Stimulated activated CD4-positive, alpha-beta T cell treated with anti-CD3 and anti-CD28 coated beads, Interleukin-4, amount 100 ng/mL, for 24 hours (primary cell): ENCODE data around the gene ACKR3.

Source experiments
- DNase-seq: peaks from one replicate; pipeline ENCODE4 v3.0.0-alpha.2; 2020

Gene ACKR3

GRCh38 chr2:236569573-236569973, at the start of gene ACKR3:
Gene ACKR3 (plus strand): TSS chr2:236569825. CDS start chr2:236580466, 10,641 bp downstream.
- DNase-seq: peak; percentile 62

- DNase-seq: no peak
These were observed 48.1 kb upstream of the ACKR3 start for GRCh38 chr2:236521556-236521955.

GRCh38 chr2:236523249-236523648, 46.4 kb upstream of the ACKR3 start:
- no peak for DNase-seq

- DNase-seq: no peak
These were observed 44.1 kb upstream of the ACKR3 start for GRCh38 chr2:236525411-236525997.

GRCh38 chr2:236526455-236527158, 43.0 kb upstream of the ACKR3 start:
- DNase-seq: no peak

- DNase-seq: no peak
These were observed 42.4 kb upstream of the ACKR3 start for GRCh38 chr2:236527159-236527630.

- DNase-seq: no peak
These were observed 40.0 kb upstream of the ACKR3 start for GRCh38 chr2:236529606-236530005.

- DNase-seq: no peak
These were observed 39.1 kb upstream of the ACKR3 start for GRCh38 chr2:236530512-236530911.

- DNase-seq: no peak
These were observed 38.4 kb upstream of the ACKR3 start for GRCh38 chr2:236531195-236531594.

GRCh38 chr2:236531996-236532395, 37.6 kb upstream of the ACKR3 start:
- no peak for DNase-seq

- no peak for DNase-seq
These were observed 36.3 kb upstream of the ACKR3 start for GRCh38 chr2:236533343-236533742.

GRCh38 chr2:236535024-236535423, 34.6 kb upstream of the ACKR3 start:
- no peak for DNase-seq

GRCh38 chr2:236536727-236537398, 32.8 kb upstream of the ACKR3 start:
- DNase-seq: peak; percentile 38

- no peak for DNase-seq
These were observed 31.4 kb upstream of the ACKR3 start for GRCh38 chr2:236538242-236538641.

- no peak for DNase-seq
These were observed 28.5 kb upstream of the ACKR3 start for GRCh38 chr2:236541008-236541562.

- DNase-seq: no peak
These were observed 25.3 kb upstream of the ACKR3 start for GRCh38 chr2:236544362-236544761.

GRCh38 chr2:236545248-236545658, 24.4 kb upstream of the ACKR3 start:
- DNase-seq: no peak

GRCh38 chr2:236545814-236546480, 23.7 kb upstream of the ACKR3 start:
- DNase-seq: peak; percentile 29

- DNase-seq: peak; percentile 23
These were observed 23.0 kb upstream of the ACKR3 start for GRCh38 chr2:236546561-236547002.

GRCh38 chr2:236547725-236548124, 21.9 kb upstream of the ACKR3 start:
- no peak for DNase-seq

- DNase-seq: no peak
These were observed 21.3 kb upstream of the ACKR3 start for GRCh38 chr2:236548179-236548921.

- DNase-seq: no peak
These were observed 20.5 kb upstream of the ACKR3 start for GRCh38 chr2:236549165-236549564.
